HFF-Myc (cell line): ENCODE data around the gene SCNN1A.
A peak's percentile ranks its signal among the peaks of the same experiment; 100 is the strongest.

ENCODE experiments used
- DNase-seq: peaks from one replicate; pipeline ENCODE4 v3.0.0-alpha.2; 2011; ENCODE audit warnings: low read depth; ENCODE audit errors: extremely low read depth
- H3K4me3 ChIP-seq: replicated peaks from 2 replicates; pipeline ENCODE4 v1.5.1; 2011; ENCODE audit warnings: low read depth, mild to moderate bottlenecking, control low read depth, low read length
- CTCF ChIP-seq: IDR thresholded peaks from 2 replicates; pipeline ENCODE4 v1.5.1; 2012; ENCODE audit warnings: mild to moderate bottlenecking, low read depth, low read length, control low read depth; ENCODE audit errors: missing control alignments

The SCNN1A gene

DNA sequence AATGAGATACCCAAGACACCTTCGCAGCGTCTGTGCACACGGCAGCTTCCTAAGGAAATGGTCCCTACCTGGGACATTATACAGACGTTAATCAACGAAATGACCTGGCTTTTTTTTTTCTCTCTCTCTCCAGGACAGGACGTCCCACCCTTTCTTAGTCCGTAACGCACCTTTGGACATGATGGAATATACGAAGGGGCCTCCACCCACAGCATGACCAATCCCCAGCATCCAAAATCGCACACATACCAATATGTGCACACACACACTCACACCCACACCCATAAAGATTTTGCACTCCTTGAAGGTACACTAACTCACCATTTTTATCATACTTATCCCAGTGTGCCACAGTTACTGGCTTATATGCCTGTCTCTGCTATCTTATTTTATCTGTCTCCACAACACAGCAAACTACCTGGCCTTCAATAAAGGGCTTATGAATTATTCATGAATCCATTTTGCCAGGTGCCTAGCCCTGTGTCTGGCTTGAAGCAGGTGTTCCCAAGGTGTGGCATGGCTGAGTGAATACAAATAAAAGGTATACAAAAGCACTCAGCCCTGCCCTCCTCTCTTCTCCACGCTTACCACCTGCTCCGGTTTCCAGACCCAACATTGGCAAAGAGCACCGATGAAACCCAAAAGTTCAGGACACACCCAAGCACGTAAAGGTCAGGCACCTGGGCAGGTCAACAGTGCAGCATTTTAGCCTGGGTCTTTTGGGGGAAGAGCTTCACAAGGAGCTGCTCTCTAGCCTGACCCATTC is 2.2 kb downstream of the SCNN1A start:
- no peak for TF ChIP-seq CTCF
- no peak for DNase-seq
- no peak overlapping the region for H3K4me3 ChIP-seq

DNA sequence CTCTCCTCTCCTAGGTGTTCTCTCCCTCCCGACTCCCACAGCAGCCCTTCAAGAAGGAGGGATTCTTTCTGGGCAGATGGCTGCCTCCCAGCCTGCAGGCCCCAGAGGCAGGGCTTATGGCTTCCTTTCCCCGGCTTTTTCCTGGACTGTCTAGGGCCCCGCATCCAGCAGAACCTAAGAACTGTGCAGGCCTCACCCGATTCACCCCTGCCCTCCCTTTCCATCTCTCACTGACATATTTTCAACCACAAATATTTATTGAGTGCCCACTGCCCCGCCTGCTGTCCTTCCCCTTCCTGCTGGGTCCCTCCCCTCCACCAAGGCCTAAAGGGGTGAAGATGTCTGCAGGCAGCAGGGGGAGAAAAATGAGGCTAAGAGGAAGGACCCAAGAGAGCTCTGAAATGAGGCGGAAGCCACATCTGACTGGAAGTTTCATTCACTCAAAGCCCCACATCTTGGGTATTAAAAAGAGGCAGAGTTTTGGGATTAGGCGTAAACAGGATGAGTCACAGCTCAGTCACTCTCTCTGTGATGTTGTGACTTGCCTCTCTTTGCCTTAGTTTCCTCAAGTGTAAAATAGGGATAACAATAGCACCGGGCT is 2.9 kb downstream of the SCNN1A start:
- H3K4me3 ChIP-seq: no peak overlapping the region
- no peak for TF ChIP-seq CTCF
- DNase-seq: peak; percentile 68

GRCh38 chr12:6370994-6371754 is 4.2 kb downstream of the SCNN1A start:
- H3K4me3 ChIP-seq: no peak overlapping the region
- DNase-seq: peak; percentile 30
- TF ChIP-seq CTCF: peak; percentile 26

DNA sequence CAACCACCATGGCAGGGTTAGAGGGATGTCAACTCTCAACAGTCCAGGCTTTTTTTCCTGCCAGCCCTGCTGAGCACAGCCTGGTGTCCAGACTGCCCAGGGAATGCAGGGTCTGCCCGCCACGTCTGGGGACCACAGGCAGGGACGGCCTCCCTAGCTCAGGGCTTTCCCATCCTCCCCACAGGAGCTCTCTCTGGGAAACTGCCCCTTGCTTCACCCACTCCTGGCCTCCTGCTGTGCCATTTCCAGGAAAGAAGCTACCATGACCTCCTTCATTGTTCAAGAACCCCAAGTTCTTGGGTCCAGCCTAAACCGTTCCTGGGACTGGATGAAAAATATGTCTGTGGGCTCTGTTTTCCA is 4.8 kb downstream of the SCNN1A start:
- H3K4me3 ChIP-seq: no peak overlapping the region
- no peak for TF ChIP-seq CTCF
- no peak for DNase-seq

DNA sequence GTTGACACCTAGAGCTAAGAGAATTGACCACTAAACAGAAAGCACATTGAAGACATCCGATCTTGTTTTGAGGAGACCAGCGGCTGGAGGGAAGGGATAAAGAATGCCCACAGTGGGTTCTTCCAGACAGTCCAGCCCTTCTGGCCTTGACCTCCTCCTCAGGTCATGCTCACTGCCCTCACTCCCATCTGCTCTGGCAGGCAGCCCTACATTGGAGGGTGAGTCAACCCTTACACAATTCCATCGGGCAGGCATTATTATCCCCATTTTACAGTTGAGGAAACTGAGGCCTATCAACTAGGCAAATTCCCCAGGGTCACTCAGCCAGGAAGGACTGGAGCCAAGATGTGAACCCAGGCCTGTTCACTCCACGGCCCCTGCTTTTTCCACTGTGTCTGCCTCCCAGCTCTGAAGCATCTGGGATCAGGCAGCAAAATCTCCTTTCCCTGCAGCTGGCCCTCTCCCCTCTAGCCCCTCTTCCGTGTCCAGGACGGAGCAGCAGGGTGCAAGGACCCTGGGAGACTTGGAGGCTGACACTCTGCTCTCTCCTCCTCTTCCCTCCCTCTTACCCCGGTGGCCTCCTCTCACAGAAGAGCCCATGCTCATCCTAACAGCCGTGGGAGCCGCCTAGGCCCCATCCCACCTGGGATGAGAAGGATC is 5.3 kb downstream of the SCNN1A start:
- no peak overlapping the region for H3K4me3 ChIP-seq
- no peak for TF ChIP-seq CTCF
- no peak for DNase-seq

DNA sequence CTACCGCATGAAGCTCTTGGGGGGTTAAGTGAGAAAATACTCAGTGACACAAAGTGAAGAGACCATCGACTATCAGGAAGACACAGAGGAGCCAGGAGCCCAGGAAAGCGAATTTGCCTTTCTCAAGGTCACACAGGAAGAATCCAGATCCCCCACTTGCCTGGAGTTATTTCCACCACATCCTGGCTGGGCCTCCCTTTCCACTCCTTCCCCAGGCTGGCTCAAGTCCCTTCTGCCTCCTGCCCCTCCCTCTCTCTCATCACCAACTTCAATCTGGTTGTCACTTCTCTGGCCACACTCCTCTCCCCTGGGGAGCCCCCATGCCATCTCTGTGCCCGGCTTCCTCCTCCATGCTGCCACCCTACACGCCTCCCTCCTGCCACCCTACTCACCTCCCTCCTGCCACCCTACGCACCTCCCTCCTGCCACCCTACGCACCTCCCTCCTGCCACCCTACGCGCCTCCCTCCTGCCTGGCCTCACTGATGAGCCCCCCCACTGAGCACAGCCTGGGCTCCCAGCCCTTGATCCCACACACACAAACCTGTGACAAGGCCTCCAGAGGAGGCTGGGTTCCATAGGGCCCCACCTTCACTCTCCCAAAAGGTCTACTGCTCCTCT is 6.3 kb downstream of the SCNN1A start:
- no peak for TF ChIP-seq CTCF
- no peak overlapping the region for H3K4me3 ChIP-seq
- DNase-seq: no peak
